IPS-20b (cell line): ENCODE results near the gene TERF2IP.

Source experiments
- H3K27ac ChIP-seq: one replicate; pipeline ENCODE4 v1.5.1; 2013; ENCODE audit warnings: low read length
- H3K27me3 ChIP-seq: 2 replicates; pipeline ENCODE4 v1.6.1; 2013; ENCODE audit warnings: mild to moderate bottlenecking, low read length, inconsistent platforms; ENCODE audit not compliant: insufficient read depth
- H3K36me3 ChIP-seq: 2 replicates; pipeline ENCODE4 v1.6.1; 2013; ENCODE audit warnings: low read depth, mild to moderate bottlenecking, inconsistent platforms, low read length, moderate library complexity; ENCODE audit not compliant: insufficient read depth
- H3K4me1 ChIP-seq: 2 replicates; pipeline ENCODE4 v1.6.1; 2013; ENCODE audit warnings: mild to moderate bottlenecking, control low read depth, inconsistent platforms, low read length, moderate library complexity; ENCODE audit not compliant: insufficient read depth
- H3K4me3 ChIP-seq: 2 replicates; pipeline ENCODE4 v1.5.1; 2013; ENCODE audit warnings: mild to moderate bottlenecking, low read length, inconsistent platforms
- H3K9ac ChIP-seq: 2 replicates; pipeline ENCODE4 v1.6.1; 2013; ENCODE audit warnings: low read depth, mild to moderate bottlenecking, inconsistent platforms, low read length, moderate library complexity
- H3K9me3 ChIP-seq: 2 replicates; pipeline ENCODE4 v1.6.1; 2013; ENCODE audit warnings: mild to moderate bottlenecking, low read depth, low read length, inconsistent platforms; ENCODE audit not compliant: insufficient read depth

Gene TERF2IP

GRCh38 chr16:75647492-75648264 is at the start of gene TERF2IP, which contains the start of gene KARS1:
Gene TERF2IP (plus strand): TSS chr16:75647773. CDS start chr16:75647883, 110 bp downstream.
Gene KARS1 (minus strand): TSS chr16:75647665. CDS start chr16:75647639, 26 bp downstream.
- Histone ChIP-seq H3K9ac (peak within 1 kb of the TSS; percentile 95), H3K27me3 (no peaks in the 10 kb centered on the region), H3K36me3 (peaks cover 31% of the 10 kb centered on the region), H3K4me3 (peak within 1 kb of the TSS; percentile 90), H3K4me1 (peaks cover 9% of the 10 kb centered on the region; the same call in 1 of the 2 replicates), H3K27ac (peak within 1 kb of the TSS; percentile 91), H3K9me3 (no peaks in the 10 kb centered on the region)

- Histone ChIP-seq H3K36me3 (peaks cover 63% of the 10 kb centered on the region), H3K27me3 (no peaks in the 10 kb centered on the region), H3K4me3 (no peak overlapping the region), H3K9me3 (peaks cover 12% of the 10 kb centered on the region), H3K4me1 (peaks cover 4% of the 10 kb centered on the region; the same call in 1 of the 2 replicates), H3K9ac (no peak overlapping the region), H3K27ac (no peak overlapping the region)
Observed at GRCh38 chr16:75599452-75600277, 47.9 kb upstream of the TERF2IP start.

GRCh38 chr16:75603241-75603640 is 44.3 kb upstream of the TERF2IP start:
- H3K9me3 ChIP-seq, result peaks cover 12% of the 10 kb centered on the region

GRCh38 chr16:75606507-75606906 is 41.1 kb upstream of the TERF2IP start:
- peaks cover 81% of the 10 kb centered on the region for H3K36me3 ChIP-seq
- peaks cover 12% of the 10 kb centered on the region for H3K9me3 ChIP-seq
- no peaks in the 10 kb centered on the region for H3K4me1 ChIP-seq
- no peaks in the 10 kb centered on the region for H3K27me3 ChIP-seq
- H3K4me3 ChIP-seq, result no peak overlapping the region
- H3K9ac ChIP-seq, result no peak overlapping the region
- H3K27ac ChIP-seq, result no peak overlapping the region

More at GRCh38 chr16:75603241-75603640, 44.3 kb upstream of the TERF2IP start:
- Histone ChIP-seq H3K27me3 (no peaks in the 10 kb centered on the region), H3K4me3 (no peak overlapping the region), H3K9ac (no peak overlapping the region), H3K27ac (no peak overlapping the region), H3K4me1 (no peaks in the 10 kb centered on the region), H3K36me3 (peaks cover 76% of the 10 kb centered on the region)

GRCh38 chr16:75614066-75614897 is 33.3 kb upstream of the TERF2IP start:
- Histone ChIP-seq H3K4me3 (no peak overlapping the region), H3K4me1 (no peaks in the 10 kb centered on the region), H3K27ac (no peak overlapping the region), H3K27me3 (no peaks in the 10 kb centered on the region), H3K9ac (no peak overlapping the region), H3K36me3 (peaks cover 97% of the 10 kb centered on the region), H3K9me3 (no peaks in the 10 kb centered on the region)

- peaks cover 97% of the 10 kb centered on the region for H3K36me3 ChIP-seq
- no peaks in the 10 kb centered on the region for H3K27me3 ChIP-seq
- no peak overlapping the region for H3K4me3 ChIP-seq
- H3K4me1 ChIP-seq, result no peaks in the 10 kb centered on the region
- H3K9me3 ChIP-seq, result no peaks in the 10 kb centered on the region
- H3K27ac ChIP-seq, result no peak overlapping the region
- no peak overlapping the region for H3K9ac ChIP-seq
Observed at GRCh38 chr16:75615619-75616018, 32.0 kb upstream of the TERF2IP start.

GRCh38 chr16:75616521-75617010 is 31.0 kb upstream of the TERF2IP start:
- peaks cover 89% of the 10 kb centered on the region for H3K36me3 ChIP-seq

GRCh38 chr16:75617121-75617520 is 30.5 kb upstream of the TERF2IP start:
- peaks cover 84% of the 10 kb centered on the region for H3K36me3 ChIP-seq

More at GRCh38 chr16:75616521-75617010, 31.0 kb upstream of the TERF2IP start:
- Histone ChIP-seq H3K4me3 (no peak overlapping the region), H3K9ac (no peak overlapping the region), H3K9me3 (no peaks in the 10 kb centered on the region), H3K27me3 (no peaks in the 10 kb centered on the region), H3K4me1 (no peaks in the 10 kb centered on the region), H3K27ac (no peak overlapping the region)

GRCh38 chr16:75618780-75619179 is 28.8 kb upstream of the TERF2IP start:
- Histone ChIP-seq H3K27me3 (no peaks in the 10 kb centered on the region), H3K36me3 (peaks cover 68% of the 10 kb centered on the region), H3K27ac (no peak overlapping the region), H3K9me3 (no peaks in the 10 kb centered on the region), H3K9ac (no peak overlapping the region), H3K4me3 (no peak overlapping the region), H3K4me1 (no peaks in the 10 kb centered on the region)

More at GRCh38 chr16:75617121-75617520, 30.5 kb upstream of the TERF2IP start:
- H3K9me3 ChIP-seq, result no peaks in the 10 kb centered on the region
- no peak overlapping the region for H3K9ac ChIP-seq
- no peak overlapping the region for H3K4me3 ChIP-seq
- H3K27me3 ChIP-seq, result no peaks in the 10 kb centered on the region
- no peak overlapping the region for H3K27ac ChIP-seq
- H3K4me1 ChIP-seq, result no peaks in the 10 kb centered on the region

GRCh38 chr16:75620326-75621169 is 27.0 kb upstream of the TERF2IP start:
- H3K4me1 ChIP-seq, result no peaks in the 10 kb centered on the region
- H3K27ac ChIP-seq, result no peak overlapping the region
- no peak overlapping the region for H3K9ac ChIP-seq
- H3K4me3 ChIP-seq, result no peak overlapping the region
- no peaks in the 10 kb centered on the region for H3K27me3 ChIP-seq
- peaks cover 54% of the 10 kb centered on the region for H3K36me3 ChIP-seq
- no peaks in the 10 kb centered on the region for H3K9me3 ChIP-seq
